Ecto neural progenitor cell (in vitro differentiated cells): ENCODE results near the gene LCOR.

Experiments
- DNase-seq: peaks from one replicate; pipeline ENCODE4 v3.0.0-alpha.2; 2018; ENCODE audit warnings: low spot score

LCOR gene

GRCh38 chr10:96987141-96987841 lies 155.2 kb downstream of the LCOR start:
- no peak for DNase-seq

- DNase-seq = no peak
Measured at GRCh38 chr10:96987842-96988175, 155.7 kb downstream of the LCOR start.

GRCh38 chr10:96988426-96988825 lies 156.3 kb downstream of the LCOR start:
- DNase-seq = no peak

GRCh38 chr10:96991313-96991841 lies 159.3 kb downstream of the LCOR start:
- no peak for DNase-seq

- no peak for DNase-seq
Measured at GRCh38 chr10:96992721-96993120, 160.6 kb downstream of the LCOR start.

- DNase-seq = no peak
Measured at GRCh38 chr10:96995851-96996250, 163.8 kb downstream of the LCOR start.

GRCh38 chr10:96996275-96996965 lies 164.3 kb downstream of the LCOR start:
- no peak for DNase-seq

GRCh38 chr10:96998329-96998888 lies 166.3 kb downstream of the LCOR start:
- no peak for DNase-seq

- DNase-seq = no peak
Measured at GRCh38 chr10:96999337-96999736, 167.2 kb downstream of the LCOR start.

GRCh38 chr10:96999987-97000386 lies 167.9 kb downstream of the LCOR start:
- no peak for DNase-seq

- peak; percentile 46 for DNase-seq
Measured at GRCh38 chr10:97000487-97001182, 168.5 kb downstream of the LCOR start.

GRCh38 chr10:97001183-97001991 lies 169.3 kb downstream of the LCOR start:
- no peak for DNase-seq

GRCh38 chr10:97002670-97003069 lies 170.6 kb downstream of the LCOR start:
- no peak for DNase-seq

GRCh38 chr10:97003151-97003803 lies 171.2 kb downstream of the LCOR start:
- DNase-seq = no peak

GRCh38 chr10:97003804-97004201 lies 171.7 kb downstream of the LCOR start:
- no peak for DNase-seq

- DNase-seq = no peak
Measured at GRCh38 chr10:97004591-97004990, 172.5 kb downstream of the LCOR start.

GRCh38 chr10:97005349-97005748 lies 173.3 kb downstream of the LCOR start:
- no peak for DNase-seq

- no peak for DNase-seq
Measured at GRCh38 chr10:97006364-97006763, 174.3 kb downstream of the LCOR start.

GRCh38 chr10:97007417-97007816 lies 175.3 kb downstream of the LCOR start:
- no peak for DNase-seq

- DNase-seq = no peak
Measured at GRCh38 chr10:97010695-97011206, 178.7 kb downstream of the LCOR start.

- peak; percentile 26 for DNase-seq
Measured at GRCh38 chr10:97011397-97011796, 179.3 kb downstream of the LCOR start.
